HG03135 (cell line): Measurements from ENCODE around the gene FANCD2.
A peak's percentile ranks its signal among the peaks of the same experiment; 100 is the strongest.
"Not testable (repeated sequence)": the region's sequence is repeated elsewhere in the genome, so short reads cannot be mapped to it uniquely, and the experiment has no call there.

Source experiments
- ATAC-seq: cut with Tn5 transposase; IDR thresholded peaks from one replicate; pipeline ENCODE4 v1.9.1; 2021; ENCODE audit warnings: mild to moderate bottlenecking, moderate library complexity; ENCODE audit not compliant: unreplicated experiment

Gene FANCD2

DNA sequence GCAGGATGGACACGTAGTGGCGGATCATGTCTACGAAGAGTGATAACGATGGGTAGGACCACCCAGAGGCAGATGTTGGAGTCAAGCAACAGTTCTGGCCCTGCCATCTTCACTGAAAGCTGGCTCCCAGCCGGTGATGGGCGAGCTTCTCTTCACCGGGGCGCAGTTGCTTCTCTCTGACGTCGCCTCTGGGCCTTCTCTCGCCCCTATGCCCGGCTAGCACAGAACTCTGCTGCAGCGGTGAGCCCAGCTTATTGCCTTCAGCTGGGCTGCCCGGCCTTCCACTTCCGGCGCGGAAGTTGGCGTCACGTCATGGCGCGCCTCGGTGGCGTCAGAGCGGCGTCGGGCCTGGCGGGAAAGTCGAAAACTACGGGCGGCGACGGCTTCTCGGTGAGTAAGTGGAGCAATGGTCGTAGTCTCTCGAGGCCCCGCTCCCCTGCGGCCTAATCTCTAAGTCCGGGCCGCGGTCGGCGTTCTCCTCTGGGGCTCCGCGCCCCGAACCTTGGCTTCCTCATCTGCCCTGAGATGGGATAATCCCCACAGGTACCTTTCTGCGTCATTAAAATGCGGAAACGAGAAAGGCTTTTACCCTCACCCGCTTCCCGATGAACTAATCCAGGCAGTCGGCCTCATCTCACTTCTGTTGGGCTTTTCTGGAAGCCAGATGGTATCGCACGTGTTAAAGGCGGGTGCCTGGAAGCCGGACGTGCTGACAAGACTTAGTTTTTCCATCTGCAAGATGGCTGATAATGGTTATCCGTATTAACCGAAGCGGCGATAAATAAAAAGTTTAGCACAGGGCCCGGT, at the start of gene FANCD2:
FANCD2 (plus strand) TSS at position 354 of the 807 bp plus-strand sequence. CDS start 2,221 bp downstream, outside the sequence.
- peak; percentile 90 for ATAC-seq

DNA sequence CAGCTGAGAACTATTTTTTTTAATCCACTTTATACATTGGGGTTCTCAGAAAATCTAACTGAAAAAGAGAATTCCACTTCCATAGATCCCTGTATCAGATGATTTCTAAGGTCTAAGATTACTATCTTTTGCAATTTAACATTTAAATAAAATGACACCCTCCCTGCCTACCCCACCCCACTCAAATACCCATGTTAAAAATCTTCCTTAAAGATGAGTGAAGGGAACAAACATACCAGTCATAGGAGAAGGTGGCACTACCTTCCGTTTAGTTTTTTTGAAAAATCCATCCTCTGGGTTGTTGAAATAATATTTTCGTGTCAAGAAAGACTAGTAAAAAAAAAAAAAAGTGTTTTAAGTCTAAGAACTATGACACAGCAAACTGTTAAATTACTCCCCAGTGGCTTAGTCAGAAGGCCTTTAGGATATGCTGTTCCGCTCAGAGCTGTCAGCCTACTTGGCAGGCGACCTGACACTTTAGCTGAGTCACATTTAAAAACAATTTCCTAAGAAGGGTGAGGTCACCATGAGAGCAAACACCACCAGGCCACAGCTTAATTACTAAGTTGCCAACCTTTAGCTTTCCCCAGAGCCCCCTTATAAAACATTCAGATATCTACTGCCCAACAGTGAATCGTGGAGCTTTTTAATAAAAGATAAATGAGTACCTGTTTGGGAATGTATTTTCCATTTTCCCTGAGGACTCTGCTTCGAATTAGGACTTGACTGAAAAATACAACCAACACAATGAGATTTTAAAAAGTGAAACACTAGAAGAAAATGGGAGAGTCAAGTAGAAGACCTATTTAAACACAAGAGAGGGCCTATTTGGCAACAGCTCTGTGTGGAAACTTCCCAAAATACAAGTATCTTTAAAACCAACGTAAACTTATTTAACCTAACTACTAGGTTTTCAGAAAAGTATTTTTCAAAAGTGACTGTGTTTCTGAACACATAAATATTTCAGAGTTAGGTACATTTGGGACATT, 49.2 kb upstream of the FANCD2 start:
- ATAC-seq = no peak

DNA sequence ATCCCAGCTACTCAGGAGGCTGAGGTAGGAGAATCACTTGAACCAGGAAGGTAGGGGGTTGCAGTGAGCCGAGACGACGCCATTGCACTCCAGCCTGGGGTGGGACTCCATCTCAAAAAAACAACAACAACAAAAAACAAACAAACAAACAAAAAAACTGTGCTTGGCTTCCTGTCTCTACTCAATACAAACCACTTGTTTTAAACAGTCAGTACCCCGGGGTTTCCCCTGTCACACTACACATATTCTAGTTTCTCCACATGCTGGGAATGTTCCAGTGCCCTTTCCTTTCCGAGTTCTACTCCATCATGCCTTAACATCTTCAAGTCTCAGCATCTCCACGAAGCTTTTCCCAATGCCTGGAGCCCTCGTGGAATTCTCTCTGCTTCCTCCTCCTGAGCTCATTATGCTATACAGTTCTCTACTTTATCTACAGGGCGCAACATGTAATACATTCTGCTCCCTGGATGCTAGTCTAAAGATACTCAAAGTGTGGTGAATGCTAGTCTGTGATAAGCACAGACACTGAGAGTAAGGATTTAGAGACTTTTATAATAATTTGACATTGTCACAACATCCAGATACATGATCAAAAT, 47.4 kb upstream of the FANCD2 start:
- no peak for ATAC-seq

DNA sequence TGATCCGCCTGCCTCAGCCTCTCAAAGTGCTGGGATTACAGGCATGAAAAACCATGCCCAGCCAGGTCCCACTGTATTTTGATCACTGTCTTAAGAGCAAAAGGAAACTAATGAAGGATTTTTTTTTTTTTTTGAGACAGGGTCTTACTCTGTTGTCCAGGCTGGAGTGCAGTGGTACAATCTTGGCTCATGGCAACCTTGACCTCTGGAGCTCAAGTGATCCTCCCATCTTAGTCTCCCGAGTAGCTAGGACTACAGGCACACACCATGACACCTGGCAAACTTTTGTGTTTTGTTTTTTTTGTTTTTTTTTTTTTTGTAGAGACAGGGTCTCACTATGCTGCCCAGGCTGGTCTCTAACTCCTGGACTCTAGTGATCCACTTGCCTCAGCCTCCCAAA, 46.0 kb upstream of the FANCD2 start:
- ATAC-seq = no peak

DNA sequence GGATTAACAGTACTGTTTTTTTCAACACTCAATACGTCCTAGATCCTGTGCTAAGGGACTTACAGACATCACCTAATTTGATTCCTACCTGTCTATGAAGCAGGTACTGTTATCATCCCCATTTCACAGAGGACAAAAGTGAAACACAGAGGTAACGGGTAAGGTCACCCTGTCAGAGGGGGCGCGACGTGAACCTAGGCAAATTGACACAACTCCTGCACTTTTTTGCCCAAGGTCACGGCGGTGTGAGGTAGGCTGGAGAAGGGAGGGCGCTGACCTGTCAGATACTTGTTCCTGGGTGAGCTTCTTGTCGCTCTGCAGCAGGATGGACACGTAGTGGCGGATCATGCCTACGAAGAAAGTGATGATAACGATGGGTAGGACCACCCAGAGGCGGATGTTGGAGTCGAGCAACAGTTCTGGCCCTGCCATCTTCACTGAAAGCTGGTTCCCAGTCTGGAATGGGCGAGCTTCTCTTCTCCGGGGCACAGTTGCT, 40.0 kb upstream of the FANCD2 start:
- ATAC-seq = peak; percentile 28

DNA sequence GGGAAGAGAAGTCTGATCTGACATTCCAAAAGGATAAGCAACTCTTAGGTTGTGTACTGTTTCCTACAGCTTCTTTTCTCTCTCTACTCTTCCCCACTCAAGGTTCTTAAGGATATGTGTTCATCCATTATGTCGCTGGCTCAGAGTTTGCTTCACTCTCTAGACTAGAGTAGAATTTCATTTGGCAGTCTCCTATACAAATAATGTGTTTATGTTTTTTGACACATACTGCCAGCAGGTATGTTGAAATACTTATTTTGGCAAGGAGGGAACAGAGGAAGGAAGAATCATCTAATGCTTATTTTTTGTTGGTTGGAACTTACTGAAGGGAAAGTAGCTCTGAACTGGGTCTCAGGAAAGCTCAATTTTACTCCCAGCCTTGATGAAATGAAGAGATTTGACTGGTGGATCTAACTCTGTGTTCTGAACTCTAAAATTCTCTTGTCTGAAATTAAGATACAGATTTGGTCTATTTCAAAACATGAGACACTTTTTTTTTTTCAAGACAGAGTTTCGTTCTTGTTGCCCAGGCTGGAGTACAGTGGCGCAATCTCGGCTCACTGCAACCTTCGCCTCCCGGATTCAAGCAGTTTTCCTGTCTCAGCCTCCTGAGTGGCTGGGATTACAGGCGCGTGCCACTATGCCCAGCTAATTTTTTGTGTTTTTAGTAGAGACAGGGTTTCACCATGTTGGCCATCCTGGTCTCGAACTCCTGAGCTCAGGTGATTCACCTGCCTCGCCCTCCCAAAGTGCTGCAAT, 32.0 kb upstream of the FANCD2 start:
- ATAC-seq = no peak

DNA sequence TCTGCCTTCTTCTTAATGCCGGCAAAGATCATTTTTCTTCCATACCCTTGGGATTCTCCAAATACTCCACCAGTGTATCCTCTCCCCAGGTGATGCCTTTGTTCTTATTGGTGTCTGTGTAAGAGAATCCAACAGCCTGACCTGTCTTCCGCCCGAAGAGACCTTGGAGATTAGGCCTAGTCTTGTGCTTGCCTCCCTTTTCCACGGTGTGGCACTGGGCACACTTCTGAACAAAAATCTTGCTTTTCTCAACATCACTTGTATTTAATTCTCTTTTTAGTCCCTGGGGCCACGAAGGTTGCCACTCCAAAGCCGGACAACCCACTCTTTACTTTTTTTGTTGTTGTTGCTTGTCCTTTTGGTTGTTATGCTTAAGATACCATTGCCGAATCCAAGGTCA, 25.6 kb upstream of the FANCD2 start:
- no peak for ATAC-seq

DNA sequence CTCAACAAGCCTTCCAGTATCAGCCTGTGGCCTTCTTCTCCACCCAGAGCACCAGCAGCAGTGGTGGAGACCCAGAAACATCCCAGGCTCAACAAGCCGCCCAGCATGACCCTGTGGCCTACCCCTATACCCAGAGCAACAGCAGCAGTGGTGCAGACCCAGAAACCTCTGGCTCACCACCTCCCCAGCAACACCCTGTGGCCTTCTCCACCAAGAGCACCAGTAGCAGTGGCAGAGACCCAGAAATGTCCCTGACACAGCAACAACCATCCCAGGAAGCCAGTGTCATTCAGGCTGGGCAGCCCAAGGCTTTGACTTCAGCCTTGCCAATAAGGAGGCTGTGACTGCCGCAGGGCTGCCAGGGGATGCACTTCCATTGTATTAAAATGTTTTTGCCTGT, 23.3 kb upstream of the FANCD2 start:
- ATAC-seq = no peak

DNA sequence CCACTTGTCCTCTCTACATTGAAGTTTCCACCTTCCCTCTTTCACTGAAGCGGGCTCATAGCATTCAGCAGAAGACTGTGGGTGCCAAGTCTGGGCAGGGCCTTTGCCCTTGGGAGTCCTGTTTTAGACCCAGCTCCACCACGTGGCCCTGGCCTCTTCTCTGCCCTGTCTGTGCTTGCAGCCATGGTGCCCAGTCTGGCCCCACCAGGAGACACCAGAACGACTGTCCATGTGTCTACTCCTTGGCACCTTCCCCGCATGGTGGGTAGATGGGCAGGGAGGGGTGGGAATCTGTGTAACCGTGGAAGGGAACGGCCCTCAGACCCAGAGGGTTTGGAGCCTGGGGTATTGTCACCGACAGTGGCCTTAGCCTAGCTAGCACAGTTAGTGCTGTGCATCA, 21.7 kb upstream of the FANCD2 start:
- ATAC-seq = no peak

DNA sequence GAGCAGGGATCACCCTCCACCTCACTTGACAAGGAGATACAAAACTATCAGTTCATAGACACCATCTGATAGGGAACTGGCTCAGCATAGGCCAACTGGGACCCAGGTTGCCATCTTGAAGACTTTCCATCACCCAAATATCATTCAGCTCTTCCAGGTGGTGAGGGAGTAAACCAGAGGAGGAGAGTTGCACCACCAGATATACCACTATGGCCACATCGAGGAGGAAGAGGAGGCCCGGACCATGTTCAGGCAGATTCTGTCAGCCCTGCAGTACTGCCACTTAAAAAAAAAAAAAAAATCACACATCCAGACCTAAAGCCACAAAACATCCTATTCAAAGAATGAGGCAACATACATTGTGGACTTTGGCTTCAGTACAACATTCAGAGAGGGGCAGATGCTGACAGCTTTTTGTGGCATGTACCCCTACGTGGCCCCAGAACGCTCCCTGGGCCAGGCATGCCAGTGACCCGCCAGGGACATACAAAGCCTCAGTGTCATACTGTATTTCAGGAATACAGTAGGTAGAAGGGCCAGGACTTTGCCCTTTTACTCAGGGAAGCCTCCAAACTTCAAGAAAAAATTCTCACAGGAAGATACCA, 21.2 kb upstream of the FANCD2 start:
- ATAC-seq = no peak

DNA sequence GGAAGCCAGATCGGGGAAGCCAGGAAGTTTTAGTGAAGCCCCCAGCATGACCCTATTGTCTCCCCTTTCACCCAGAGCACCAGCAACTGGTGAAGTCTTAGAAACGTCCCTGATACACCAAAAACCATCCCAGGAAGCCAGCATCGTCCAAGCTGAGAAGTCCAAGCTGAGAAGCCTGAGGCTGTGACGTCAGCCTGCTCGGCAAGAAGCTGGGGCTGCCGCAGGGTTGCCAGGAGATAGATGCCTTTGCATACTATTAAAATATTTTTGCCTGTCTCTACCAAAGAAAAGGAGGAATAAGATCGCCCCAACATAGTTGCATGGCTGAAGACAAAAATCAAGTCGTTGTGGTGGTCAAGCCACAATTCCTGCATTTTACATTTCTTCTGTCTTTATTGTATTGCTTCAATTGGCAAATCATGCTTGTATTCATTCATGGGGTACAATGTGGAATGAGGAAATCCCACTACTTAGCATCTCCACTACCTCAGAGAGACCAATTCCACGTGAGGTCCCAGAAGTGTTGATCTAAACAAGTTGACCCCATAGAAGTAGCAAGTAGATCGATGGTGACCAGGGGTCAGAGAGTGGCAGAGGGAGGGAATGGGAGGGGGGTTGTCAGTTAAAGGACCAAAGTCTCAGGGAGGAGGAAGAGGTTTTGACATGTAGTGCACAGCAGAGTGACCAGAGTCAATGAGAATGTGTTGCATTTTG, 20.0 kb upstream of the FANCD2 start:
- no peak for ATAC-seq

DNA sequence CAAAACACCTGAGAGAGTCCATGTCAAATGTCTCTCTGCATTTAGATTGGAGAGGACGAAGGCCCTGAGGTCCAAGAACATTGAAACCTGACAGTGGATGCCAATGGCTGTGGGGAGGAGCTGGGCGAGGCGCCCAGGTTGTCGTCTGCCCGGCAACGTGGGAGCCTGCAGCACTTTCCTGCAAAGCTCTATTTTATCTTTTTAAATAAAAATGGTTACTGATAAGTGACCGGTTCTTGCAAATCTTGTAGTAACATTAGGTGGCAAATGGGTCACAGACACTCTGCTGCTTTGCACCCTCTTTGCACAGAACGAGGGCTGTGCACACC, 19.5 kb upstream of the FANCD2 start:
- ATAC-seq = no peak

DNA sequence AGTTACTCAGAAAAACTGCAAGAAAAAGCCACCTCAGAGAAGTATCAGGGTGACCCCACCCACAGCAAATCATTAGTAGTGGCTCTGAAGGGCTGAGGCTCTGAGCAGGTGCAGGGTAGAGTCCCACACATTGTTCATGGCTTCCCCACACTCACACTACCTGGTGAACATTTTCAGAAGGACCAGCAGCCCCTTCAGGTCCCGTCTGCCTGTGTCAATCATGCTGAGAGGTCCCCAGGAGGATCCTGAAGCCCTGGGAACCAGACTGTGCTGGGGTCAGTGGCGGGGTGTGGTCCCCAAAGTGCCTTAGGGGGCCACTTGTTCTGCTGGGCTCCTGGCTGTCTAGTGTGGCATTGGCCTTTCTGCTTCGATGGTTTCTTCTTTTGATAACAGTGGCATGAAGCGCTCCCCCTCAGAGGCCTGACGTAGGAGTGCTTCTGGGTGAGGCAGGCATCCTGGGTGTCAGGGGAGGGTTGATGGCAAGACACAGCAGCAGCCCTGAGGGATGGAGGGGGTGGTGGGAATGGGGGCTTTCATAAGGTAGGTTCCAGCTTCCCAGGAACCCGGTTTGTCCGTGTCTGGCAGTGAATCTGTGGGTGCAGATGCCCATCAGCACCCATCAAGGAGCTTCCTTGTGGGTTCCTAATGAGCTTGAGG, 19.0 kb upstream of the FANCD2 start:
- ATAC-seq = no peak

DNA sequence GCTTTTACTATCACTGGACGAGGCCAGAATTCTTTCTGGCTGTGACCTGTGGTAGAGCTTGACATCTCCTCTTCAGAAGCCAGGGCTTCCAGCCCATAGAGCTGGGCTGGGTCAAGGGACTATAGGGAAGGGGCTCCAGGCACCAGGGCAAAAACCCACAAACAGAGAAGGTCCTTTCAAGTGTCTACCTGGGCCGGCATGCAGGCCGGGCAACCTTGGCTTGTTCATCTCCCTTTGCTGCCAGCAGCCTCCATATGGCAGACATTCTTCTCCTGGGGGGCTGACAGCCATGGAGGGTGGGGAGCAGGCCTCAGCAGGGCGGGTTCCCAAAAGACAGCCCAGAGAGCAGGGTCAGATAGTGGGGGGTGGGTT, 18.0 kb upstream of the FANCD2 start:
- ATAC-seq = not testable (repeated sequence)

DNA sequence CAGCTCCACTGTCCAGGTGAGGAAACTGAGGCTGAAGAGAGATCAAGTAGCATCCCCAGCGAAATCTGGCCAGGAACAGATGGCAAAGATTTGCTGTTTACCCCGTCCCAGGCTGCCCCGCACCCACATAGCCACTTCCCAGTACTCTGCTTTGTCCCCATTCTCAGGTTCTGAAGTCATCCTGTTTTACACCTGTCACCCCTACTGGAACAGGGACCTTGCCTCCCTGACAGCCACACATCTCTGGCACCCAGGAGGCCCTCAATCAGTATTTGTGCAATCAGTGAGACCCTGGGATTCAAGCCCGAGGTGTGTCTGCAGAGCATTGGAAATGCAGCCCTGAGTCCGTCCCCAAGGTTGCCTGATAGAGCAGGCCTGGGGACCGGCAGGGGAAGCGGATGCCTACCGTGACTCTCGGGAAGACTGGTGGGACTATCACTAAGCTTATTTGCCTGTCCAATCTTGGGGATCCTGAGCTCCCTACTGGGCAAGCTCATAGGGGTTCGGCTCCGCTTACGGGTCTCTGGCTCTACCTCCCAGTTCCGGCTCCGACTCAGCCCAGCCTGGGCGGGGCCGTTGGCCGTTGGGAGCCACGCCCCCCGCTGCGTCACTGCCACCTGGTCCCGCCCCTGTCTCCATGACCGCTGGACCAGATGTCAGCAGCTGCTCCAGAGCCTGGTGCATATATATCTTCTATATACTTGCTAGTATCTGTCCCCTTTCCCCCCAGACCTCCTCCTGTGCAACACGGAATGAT, 17.5 kb upstream of the FANCD2 start:
- peak; percentile 68 for ATAC-seq

DNA sequence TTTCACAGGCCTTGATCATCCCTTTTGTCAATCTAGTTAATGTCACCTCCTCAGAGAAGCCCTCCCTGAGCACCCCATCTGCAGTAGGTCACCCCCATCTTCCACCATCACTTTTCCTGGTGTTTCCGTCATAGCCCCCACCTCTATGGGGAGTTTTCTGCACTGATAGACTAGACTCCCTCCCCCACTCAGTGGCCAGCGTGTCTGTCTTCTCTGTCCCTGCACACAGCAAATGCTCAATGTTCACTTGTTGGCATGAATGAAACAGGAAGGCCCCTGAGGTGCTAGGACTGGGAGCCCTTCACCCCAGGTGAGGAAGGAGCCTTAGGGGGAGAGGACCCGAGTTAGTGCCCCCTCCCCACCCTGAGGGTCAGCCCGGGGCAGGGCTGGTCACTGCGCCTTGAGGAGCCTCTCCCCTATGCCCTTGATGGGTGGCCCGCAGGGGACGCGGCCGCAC, 15.8 kb upstream of the FANCD2 start:
- no peak for ATAC-seq

DNA sequence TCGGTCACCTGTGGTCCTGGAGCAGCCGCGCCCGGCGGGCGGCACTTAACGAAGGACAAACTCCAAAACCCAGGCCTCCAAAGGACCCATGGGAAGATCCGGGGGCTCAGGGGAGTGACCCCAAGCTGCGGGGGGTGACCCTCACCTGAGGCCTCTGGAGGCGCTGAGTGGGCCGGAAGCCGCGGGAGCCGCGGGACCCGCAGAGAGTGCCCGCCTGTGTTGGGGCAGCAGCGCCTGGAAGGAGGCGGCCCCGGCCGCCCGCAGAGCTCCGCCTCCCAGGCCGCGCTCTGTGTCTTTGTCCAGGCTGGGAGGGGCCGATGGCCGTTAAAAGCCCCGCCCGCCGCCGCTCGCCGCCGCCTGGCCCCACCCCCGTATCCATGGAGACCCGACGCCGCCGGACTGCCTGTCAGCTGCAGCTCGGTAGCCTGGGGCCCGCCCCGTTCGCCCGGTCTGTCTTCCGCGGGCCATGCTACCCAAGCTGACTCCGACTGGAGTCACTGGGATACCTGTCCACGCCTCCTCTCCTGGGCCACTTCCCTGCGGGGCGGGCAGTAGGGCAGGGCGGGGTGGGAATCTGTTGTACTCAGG, 15.3 kb upstream of the FANCD2 start:
- ATAC-seq = peak; percentile 89

DNA sequence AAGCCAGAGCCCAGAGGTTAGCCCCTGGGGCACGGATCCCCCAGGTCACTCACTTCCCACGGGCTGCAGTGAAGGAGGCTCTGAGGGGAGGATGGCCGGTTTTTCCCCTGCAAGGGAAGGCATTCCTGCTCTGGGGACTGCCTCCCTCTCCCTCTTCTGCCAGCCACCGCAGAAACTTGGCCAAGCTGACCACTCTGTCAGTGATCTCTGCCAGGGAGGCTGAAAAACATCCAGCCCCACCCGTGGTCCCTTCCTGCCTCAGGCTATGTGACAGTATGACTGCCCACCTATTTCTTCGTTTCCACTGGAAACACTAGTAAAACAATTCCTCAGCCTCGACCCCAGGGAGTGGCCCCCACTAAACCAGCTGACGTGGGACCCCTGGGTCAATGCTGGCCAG, 14.6 kb upstream of the FANCD2 start:
- no peak for ATAC-seq
